SK-N-DZ (cell line): ENCODE measurements around the gene EXOC7.

Experiments
- DNase-seq: peaks from one replicate; pipeline ENCODE4 v3.0.0-alpha.2; 2015; ENCODE audit warnings: low spot score

The EXOC7 gene

DNA sequence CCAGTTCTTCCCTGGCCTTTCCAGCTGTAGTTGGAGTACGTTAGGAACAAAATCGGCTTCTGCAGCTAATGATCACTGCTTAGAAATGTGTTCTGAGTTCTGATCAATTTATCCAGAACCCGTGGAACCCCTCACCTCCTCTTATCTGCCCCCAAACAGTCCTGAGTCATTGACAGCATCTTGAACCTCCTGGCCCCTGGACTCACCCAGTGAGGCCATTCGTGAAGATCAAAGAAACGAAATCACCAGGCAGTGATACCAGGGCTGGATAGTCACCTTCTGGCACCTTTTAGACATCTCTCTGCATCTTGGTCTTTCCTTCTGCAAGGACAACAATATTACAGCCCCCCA, 17.0 kb upstream of the EXOC7 start:
- no peak for DNase-seq

DNA sequence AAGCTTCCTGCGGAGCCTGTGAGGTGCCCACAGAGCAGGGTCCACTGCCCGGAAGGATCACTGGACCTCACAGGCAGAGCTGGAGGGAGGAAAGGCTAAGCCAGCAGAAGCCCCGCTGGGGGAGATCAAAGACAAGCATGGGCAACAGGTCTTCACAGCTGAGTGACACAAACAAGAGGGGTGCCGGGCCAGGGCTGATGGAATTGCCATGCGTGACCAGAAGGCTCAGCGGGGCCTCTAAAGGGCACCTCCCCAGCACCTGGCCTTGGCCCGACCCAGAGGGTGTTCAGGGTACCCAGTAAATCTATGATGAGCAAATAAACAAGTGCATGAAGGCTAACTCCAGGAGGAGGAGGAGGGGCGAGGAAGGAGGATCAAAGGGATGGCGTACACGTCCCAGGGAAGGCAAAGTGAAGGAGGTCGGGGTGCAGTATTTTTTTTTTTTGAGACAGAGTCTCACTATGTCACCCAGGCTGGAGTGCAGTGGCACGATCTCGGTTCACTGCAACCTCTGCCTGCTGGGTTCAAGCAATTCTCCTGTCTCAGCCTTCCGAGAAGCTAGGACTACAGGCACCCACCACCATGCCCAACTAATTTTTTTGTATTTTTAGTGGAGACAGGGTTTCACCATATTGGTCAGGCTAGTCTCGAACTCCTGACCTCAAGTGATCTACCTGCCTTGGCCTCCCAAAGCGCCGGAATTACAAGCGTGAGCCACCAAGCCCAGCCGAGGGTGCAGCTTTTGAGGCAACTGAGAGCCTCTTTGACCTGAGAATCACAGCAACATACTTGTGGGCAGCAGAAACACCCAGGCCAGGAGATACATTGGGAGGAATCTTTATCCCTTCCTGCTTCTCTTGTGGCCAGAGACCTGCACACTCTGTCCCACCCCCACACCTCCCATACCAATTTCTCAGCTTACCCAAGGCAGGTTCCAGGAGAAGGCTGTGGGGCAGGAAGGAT, 16.1 kb upstream of the EXOC7 start:
- DNase-seq = no peak

DNA sequence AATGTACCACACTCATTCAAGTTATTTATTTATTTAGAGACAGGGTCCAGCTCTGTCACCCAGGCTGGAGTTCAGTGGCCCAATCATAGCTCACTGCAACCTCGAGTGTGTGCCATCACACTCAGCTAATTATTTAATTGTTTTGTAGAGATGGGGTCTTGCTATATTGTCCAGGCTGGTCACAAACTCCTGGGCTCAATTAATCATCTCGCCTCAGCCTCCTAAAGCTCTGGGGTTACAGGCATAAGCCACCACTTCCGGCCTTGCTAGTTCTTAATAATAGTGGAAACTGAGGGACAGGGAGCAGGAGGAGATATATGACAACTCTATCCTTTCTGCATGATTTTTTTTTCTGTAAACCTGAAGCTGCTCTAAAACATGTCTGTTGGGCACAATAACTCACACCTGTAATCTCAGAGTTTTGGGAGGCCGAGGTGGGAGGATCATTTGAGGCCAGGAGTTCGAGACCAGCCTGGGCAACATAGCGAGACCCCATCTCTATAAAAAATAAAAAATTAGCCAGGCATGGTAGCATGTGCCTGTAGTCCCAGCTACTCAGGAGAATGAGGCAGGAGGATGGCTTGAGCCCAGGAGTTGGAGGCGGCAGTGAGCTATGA, 11.7 kb upstream of the EXOC7 start:
- no peak for DNase-seq

DNA sequence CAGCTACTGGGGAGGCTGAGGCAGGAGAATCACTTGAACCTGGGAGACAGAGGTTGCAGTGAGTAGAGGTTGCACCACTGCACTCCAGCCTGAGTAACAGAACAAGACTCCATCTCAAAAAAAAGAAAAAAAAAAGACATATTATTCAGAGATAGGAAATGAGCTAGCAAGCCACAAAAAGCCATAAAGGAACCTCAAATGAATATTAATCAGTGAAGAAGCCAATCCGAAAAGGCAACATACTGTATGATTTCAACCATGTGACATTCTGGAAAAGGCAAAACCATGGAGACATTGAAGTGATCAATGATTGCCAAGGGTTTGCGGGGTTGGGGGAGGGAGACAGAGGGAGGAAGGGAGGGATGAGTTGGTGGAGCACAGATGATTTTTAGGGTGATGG, 8.4 kb upstream of the EXOC7 start:
- no peak for DNase-seq

DNA sequence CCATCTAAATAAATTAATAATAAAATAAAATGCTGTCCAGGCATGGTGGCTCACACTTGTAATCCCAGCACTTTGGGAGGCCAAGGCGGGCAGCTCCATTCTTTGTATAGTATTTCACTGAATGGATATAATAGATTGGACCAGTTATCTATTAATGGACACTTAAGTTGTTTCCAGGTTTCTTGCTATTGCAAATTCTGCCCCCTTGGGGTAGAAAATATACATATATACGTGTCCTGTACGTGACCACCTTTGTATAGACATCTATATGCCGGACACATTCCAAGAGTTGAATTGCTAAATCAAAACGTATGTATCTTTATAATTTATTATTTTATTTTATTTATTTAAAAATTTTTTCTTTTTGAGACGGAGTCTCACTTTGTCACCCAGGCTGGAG, 3.9 kb upstream of the EXOC7 start:
- DNase-seq = no peak

DNA sequence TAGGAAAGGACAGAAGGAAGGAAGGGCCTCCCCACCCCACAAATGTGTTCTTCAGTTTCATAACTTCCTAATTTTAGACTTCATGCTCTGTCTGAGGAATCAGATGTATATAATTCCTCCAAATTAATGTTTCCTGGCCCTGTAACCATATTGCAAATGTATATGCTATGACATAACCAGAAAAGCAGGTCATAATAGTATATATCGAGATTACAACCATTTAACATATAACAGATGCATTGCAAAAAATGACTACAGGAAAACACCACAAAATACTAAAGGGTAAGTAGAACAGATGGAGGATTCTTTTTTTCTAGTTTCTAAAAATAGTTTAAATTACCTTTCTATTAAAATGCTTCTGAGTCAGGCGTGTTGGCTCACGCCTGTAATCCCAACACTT, 3.1 kb upstream of the EXOC7 start:
- DNase-seq = no peak

DNA sequence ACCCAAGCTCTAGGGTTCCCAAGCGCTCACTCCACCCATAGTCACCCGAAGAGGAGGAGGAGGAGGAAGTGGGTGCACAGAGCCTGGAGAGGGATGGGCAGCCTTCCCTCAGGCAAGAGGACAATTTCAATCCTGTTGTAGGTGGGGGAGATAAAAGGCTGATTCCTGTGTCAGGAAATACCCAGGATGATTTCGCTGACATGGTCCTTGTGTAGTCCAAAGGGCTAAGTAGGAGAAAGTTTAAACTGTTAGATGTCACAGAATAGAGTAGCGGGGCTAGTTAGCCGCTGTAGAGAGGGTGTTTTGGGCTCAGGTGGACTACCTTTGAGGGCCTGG, 1.3 kb upstream of the EXOC7 start:
- no peak for DNase-seq

DNA sequence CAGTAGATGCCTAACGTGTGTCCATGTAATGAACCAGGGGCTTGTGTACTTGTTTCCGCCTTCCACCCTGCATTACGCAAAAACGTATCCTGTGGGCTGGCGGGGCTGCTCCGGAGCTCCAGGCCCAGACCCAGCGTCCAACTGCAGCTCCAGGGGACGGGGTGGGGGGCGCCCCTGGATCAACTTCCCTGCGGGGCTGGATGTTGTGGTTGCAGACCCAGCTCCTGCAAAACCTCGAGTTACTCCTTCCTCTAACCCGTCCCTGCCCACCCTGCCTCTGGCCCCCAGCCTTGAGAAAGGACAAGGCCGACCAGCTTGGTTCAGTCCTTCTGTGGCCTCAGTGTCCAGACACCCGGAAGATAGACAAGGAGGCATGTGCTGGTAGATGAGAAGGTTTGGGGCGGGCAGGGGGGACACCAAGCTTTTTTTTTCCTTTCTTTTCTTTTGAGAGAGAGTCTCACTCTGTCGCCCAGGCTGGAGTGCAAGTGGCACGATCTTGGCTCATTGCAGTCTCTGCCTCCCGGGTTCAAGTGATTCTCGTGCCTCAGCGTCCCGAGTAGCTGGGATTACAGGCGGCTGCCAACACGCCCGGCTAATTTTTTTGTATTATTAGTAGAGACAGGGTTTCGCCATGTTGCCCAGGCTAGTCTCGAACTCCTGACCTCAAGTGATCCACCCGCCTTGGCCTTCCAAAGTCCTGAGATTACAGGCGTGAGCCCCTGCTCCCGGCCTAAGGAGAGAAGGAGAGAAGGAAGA, 731 bp upstream of the EXOC7 start:
- no peak for DNase-seq

DNA sequence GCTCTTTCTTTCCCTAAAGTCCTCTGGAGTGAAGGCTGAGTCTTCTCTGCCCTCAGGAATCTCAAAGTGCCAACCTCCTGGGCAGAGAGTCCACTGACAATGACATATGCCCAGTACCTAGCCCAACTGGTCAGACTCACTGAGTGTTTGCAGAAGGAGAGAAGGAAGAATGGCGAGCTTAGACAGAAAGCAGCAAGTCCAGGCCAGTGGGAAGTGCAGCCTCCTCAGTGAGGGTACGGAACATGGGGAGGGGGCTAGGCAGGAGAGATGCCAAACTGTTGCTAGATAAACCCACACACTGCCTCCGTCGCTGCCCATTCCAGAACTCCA, 678 bp downstream of the EXOC7 start:
- DNase-seq = no peak

DNA sequence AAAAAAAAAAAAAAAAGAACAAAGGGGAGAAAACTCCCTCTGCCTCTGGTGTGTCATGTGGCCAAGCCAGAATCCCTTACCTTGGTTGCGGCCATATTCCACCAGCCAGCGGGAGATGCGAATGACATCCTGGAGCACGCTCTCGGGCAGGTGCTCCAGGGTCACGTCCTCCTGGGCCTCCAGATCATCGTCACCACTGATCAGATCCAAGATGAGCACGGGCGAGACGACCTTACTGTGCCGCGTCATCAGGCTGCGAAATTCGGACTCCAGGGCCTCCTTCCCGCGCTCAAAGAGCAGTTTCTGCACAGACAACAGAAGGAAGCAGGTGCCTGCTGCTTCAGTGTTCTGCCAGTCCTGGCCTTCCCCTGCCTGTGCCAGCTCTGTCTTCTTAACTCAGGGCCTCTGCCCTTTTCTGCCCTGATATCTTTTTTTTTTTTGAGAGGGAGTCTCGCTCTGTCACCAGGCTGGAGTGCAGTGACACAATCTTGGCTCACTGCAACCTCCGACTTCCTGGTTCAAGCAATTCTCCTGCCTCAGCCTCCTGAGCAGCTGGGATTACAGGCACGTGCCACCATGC, 5.8 kb downstream of the EXOC7 start:
- no peak for DNase-seq

DNA sequence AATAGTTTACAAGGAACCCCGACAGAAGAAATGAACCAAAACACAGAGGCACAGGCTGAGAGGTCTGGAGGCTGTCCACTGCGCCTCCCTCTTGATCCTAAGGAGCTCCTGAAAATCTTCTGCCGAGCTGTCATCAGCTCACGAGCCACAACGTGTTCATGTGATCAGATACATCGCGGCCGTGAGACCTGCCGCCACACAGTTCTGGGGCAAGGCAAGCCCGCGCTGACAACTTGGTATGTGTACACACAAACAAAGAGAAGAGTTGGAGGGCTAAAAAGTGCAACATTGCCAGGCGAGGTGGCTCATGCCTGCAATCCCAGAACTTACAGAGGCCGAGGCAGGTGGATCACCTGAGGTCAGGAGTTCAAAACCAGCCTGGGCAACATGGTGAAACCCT, 7.6 kb downstream of the EXOC7 start:
- DNase-seq = no peak

DNA sequence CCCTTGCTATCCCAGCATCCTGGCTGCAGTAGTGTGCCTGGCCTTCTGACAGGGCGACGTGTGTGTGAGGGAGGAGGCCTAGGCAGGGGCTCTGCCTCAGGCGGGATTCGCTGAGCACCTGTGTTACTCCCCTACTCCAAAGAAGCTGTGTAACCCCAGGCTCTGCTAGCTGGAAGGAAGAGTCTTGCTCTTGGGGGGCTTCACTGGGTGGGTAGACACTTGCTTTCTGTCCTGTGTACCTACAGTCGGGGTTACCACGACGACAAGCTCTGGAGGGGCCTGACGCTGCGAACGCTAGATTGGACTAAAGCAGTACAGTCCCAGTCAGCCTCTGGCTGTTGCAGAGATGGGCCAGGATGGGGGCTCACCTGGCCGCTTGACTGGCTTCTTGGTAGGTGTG, 9.5 kb downstream of the EXOC7 start:
- no peak for DNase-seq

DNA sequence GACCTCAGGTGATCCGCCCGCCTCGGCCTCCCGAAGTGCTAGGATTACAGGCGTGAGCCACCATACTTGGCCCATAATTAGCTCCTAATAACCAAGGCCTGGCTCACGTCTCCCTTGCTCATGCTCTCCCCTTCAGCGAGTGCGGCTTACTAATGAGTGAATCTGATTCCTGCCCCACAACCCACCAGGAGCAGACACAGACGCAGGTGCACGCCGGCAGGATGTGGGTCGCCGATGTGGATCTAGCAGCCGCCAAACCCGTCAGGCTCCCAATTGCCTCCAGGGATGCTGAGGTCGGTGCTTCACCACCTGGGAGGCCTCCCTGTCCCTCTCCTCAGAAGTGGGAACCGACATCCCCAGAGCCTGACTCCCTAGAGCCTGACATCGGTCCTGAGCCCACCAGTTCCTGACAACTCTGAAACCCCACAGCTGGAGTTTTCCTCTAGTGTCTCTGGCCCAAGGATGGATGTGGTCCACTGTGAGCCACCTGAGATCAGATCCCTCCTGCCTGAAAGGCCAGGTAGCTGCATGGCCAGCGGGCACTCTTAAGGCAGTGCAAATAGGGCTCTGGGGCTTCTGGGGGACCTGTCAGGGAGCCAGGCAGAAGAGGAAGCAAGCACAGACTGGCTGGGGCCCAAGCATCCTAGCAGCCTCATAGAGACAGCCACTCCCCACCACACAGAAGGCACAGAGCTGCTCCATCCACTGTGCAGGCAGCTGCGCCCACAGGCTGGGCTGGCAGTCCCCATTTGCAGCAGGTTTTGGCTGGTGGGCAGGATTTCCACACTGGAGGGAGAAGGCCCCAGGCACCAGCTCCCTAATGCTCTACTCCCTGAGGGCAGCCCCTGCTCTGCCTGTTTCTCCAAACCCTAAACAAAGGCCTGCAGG, 10.8 kb downstream of the EXOC7 start:
- no peak for DNase-seq

DNA sequence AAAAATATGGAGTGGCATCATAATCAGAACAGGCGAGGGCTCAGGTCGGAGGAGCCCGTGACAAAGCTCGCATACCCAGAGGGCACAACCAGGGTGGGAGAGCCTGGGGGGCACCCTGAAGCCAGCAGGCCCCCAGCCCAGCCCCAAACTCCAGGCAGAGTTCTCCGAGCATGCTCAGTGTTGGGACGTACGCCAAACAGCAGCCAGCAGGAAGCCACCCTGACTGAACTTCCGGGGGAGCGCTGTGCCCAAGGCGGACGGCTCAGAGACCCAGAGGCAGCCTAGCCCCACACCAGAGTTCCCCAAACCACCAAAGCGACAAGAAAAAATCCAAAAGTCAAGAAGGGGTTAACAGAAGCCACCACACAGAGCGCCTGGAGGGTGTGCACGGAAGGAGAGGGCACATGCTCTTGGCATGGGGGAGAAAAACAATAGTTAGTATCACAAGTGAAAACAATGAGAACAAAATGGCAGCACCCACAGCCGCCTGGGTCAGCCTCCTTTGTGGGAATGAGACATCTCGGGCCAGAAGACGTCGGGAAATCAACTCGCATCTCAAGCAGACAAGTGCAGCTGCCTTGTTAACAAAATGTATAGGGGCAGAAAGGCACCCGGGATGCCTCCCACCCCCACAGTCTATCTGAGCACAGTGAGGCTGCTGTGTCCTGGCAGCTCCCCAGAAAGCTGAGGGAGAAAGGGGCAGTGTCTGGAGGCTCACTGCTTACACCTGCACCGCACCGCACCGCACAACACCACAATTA, 11.9 kb downstream of the EXOC7 start:
- no peak for DNase-seq

DNA sequence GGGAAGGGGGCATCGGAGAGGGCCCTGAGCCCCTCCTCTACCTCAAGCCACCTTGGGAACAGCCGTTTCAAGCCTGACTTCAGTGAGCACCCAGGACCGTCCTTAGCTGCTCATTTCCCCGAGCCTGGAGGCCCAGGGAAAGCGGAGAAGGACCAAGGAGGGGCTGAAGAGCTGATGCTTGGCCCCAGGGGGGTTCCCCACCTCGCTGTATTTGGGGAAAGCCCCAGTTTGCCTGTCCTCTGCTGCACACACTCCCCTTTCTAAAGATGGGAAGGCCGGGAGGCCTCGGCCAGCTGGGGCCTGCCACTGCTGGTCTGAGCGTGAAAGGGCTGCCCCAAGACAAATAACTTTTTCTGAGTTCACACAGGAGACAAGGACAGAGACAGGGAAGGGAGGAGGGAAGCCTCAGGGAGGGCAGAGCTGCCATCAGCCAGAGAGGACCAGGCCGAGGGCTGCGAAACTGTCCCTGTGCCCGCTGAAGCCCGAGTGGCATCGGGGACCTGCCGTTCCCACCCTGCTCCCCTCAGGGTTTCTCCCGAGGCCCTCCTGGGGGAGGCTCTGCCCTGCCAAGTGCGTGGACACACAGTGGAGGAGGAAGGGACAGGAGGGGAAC, 13.0 kb downstream of the EXOC7 start:
- no peak for DNase-seq

DNA sequence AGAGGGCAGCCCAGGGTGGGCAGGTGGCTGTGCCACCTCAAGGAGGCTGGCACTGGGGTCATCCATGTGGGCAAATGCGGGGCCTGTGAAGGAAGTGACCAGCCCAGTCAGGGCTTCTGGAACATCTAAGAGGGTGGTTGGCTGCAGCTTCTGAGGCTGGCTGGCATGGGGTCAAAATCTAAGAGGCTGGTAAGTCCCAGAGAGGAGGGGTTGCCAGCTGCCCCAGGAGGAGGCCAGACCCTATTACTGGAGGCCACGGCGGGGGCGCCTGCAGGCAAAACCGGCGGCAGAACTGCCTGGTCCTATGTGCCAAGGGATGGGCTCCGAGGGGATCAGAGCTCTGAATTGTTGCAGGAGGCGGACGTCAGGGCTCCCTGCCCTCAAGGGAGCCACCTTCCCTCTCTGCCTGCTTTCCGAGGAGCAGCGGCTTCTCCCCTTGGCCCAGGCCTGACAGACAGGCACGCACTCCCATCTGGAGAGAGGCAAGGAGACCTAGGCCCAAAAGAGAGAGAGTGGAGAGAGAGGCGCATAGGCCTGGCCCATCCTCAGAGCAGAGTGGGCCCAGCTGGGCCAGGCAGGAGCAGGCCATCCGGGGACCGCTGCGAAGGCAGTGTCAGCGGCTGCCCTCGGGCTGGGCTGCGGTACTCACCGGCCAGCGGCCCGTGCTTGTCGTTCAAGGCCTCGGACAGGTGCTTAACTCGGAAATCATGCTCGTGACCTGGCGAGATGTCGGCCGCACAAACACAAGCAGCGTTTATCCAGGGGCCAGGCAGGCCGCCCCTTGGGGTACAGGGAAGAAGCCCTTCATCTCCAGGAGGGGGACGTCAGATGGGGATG, 13.7 kb downstream of the EXOC7 start:
- no peak for DNase-seq

DNA sequence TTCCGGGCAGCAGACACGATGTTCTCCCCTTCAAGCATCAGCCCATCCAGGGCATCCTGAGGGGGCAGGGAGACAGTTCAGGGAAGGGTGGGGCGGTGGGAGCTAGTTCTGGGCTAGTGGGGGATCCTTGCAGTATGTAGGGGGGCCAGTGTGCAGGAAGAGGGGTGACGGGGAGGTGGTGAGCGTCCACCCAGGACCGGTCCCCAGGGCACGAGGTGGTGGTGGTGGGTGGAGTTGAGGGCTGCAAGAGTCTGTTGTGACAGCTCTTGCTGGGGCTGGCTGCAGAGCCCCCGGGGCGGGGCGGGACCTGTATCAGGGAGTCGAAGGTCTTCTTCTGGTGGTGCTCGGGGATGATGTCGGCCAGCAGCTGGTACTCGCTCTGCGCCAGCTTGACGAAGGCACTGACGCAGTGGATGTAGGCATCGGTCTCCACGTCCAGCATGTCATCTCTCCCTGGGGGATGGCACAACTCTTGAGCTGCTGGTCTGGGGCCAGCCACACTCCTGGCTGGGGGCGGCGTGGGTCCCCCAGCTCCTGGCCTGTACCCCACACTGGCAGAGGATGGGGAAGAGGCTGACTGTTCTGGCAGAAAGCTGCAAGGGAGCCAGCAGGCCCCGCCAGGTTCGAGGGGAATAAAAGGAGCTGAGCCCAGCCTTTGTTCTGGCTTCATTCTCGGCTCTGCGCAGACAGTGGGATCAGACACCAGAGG, 14.6 kb downstream of the EXOC7 start:
- DNase-seq = no peak

DNA sequence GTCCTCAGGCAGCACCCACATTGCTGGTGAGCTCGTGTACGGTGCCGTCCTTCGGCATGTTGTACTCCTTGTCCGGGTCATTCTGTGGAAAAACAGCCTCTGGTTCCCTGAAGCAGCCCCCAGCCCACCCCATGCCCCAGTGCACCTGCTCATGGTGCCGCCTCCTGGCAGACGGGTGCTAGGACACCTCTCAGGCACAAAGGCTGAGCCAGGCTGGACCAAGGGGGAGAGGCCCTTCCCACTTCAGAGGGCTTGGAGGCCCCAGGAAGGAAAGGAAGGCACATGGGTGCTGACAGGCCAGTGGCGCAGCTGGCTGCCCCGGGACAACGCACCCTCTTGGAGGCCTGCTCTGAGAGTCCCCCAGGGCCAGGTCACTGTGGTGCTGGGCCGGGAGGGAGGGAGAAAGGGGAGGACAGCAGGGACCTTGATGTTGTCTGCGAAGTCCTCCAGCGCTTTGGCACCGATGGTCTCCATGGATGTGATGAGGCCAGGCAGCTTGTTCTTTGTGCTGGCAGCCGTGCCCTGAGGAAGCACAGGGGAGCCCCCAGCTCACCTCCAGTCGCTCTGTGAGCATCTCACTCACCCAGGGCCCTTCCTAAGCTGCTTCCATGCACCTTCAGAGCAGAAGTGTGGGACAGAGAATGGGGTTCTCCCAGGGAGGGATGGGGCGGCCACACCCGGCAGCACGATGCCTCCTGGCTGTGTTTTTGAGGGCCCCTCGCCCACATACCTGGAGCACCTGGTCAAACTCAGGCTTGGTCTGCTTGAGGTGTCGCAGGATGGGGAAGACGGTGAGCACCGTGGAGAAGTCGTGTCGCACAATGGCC, 15.3 kb downstream of the EXOC7 start:
- no peak for DNase-seq
